Heart left ventricle (tissue), 16 donors: ENCODE results near the gene GJA9. TPM values are rescaled to one million over a fixed set of nuclear protein-coding genes. Genes with fewer than 3 reads are reported as not detected.
A peak's percentile ranks its signal among the peaks of the same experiment; 100 is the strongest.

ENCODE experiments used
- ATAC-seq, 4 donors: fragments of 200-7000 bp; cut with Tn5 transposase; one replicate each; pipeline ENCODE4 v1.9.1; 2020 to 2022; ENCODE audit warnings: moderate library complexity in 4 of 4, mild to moderate bottlenecking in 3 of 4, moderate number of reproducible peaks in 1 of 4
- DNase-seq, 5 donors: peaks; one replicate each; pipeline ENCODE4 v3.0.0-alpha.2; 2020
- H3K27ac ChIP-seq, 12 donors: fragments of 200-600 bp; sonication (generic) in 4 of 12; one replicate each; pipeline versions ENCODE4 v1.5.0 to v1.8.0; 2016 to 2022; ENCODE audit warnings: mild to moderate bottlenecking in 2 of 12
- H3K27me3 ChIP-seq, 9 donors: fragments of 200-600 bp; sonication (generic) in 2 of 9; one replicate each; pipeline versions ENCODE4 v1.5.1 to v1.8.0; 2016 to 2022; ENCODE audit warnings: mild to moderate bottlenecking in 3 of 9
- H3K36me3 ChIP-seq, 9 donors: fragments of 200-600 bp; sonication (generic) in 2 of 9; one replicate each; pipeline versions ENCODE4 v1.5.0 to v1.8.0; 2018 to 2022; ENCODE audit warnings: mild to moderate bottlenecking in 2 of 9
- H3K4me1 ChIP-seq, 12 donors: fragments of 200-600 bp; sonication (generic) in 4 of 12; one replicate each; pipeline versions ENCODE4 v1.5.0 to v1.8.0; 2016 to 2022; ENCODE audit warnings: mild to moderate bottlenecking in 3 of 12
- H3K4me3 ChIP-seq, 12 donors: fragments of 200-600 bp; sonication (generic) in 4 of 12; one replicate each; pipeline versions ENCODE4 v1.5.0 to v1.8.0; 2017 to 2022; ENCODE audit warnings: mild to moderate bottlenecking in 9 of 12, moderate library complexity in 4 of 12
- H3K9me3 ChIP-seq, 12 donors: fragments of 200-600 bp; sonication (generic) in 4 of 12; one replicate each; pipeline versions ENCODE4 v1.5.0 to v1.8.0; 2016 to 2022; ENCODE audit warnings: mild to moderate bottlenecking in 1 of 12
- CTCF ChIP-seq, 12 donors: fragments of 200-600 bp; sonication (generic) in 4 of 12; IDR thresholded peaks; one replicate each; pipeline versions ENCODE4 v1.5.0 to v1.8.0; 2018 to 2022; ENCODE audit warnings: antibody characterized with exemption in 12 of 12, mild to moderate bottlenecking in 5 of 12
- POLR2A ChIP-seq, 2 donors: fragments of 450-650 bp; IDR thresholded peaks; one replicate each; pipeline ENCODE4 v1.6.1; 2017; ENCODE audit warnings: antibody characterized with exemption in 2 of 2, mild to moderate bottlenecking in 2 of 2, moderate library complexity in 2 of 2
- WGBS, 4 donors: extraction: QIAGEN DNeasy Blood & Tissue Kit in 2 of 4; methylation state at CpG; one replicate each; pipeline versions ENCODE4 v1.1.5 to v1.1.7; 2013 to 2018; 5-methylcytosine and 5-hydroxymethylcytosine counted together
- intact Hi-C, 10 donors: fragments of 100-400 bp; cut with DNase I; formaldehyde crosslinking; loops; one replicate each; pipeline versions ENCODE4 v1.11.1 to v1.14.2; 2022
- polyA plus RNA-seq, 2 donors: library from polyadenylated mRNA; stranded (reverse); fragments of 200-250 nt; gene quantifications; one replicate each; pipeline ENCODE4 v1.2.3, GENCODE V29; 2013
- total RNA-seq, 9 donors: library from RNA; depleted of rRNA in 2 of 9; stranded (reverse); fragments of >200 nt in 2 of 9; fragmentation: NEBNext Ultra II Directional in 3 of 9; extraction: Animal tissue kit (Norgen Biotek cat#: 25700) in 3 of 9; gene quantifications; one replicate each; pipeline versions ENCODE4 v1.1.0 to v1.2.4, GENCODE V29; 2016 to 2023
- donor health status: ischemic (EF 13 %, LVEDD 7.1; RV severe dilation, severe dysfunction).
- donor health status: healthy with polysubstance abuse.
- donor health status: DM: no; HTN: yes; CAD: no.
- donor health status: DM: no; HTN: no; CAD: no.
- donor health status: ischemic (EF 25% LVEDD 6.9; RV normal size, moderate dysfunction).
- donor health status: ischemic (EF 25% LVEDD 5.7; RV mildly dilated, moderate dysfunction).
- donor health status: healthy.
- donor health status: DM: yes; HTN: yes; CAD: no.
- donor health status: ischemic (EF 35%, LVEDD 5.7; RV mildly dilated, moderate dysfunction).
- donor health status: nonischemic (EF 11% LVEDD 7.7; RV severe dilation, severe dysfunction).
- donor health status: DM: yes; HTN: yes; CAD: no.
- donor health status: PGD.
- donor health status: ischemic (EF 29% LVEDD 5.4; RV normal size, mild dysfunction).
- donor health status: nonischemic (EF 23%, LVEDD 6.1; RV moderate dilation, normal function).

Gene GJA9
- total and polyA plus RNA-seq, 11 donors: 0.11 TPM; not detected in 10

DNA sequence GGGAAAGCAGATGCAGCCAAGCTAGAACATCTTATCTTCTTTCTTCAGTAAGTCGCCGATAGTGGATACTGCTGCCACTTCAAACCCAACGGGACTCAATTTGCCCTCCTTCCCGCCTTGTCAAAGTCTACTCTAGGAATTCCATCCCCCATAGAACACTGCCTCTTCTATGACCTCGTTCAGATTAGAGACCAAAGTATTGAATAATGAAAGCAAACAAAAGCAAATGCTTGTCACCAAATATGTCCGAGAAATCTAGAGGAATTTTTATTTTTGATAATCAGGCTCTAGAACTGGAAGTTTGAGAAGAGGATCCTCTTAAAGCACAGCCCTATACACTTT lies 21.0 kb downstream of the GJA9 start:
- Histone ChIP-seq H3K27ac (peak overlapping the region; percentile 25 to 96 (median 82)), H3K4me3 (peak overlapping the region; percentile 68 to 99 (median 92)), H3K27me3 (no peaks in the 10 kb centered on the region), H3K9me3 (no peaks in the 10 kb centered on the region), H3K4me1 (peaks cover 2 to 77% (median 48%) of the 10 kb centered on the region in 12 donors), H3K36me3 (peaks cover 0 to 30% (median 18%) of the 10 kb centered on the region in 9 donors)
- WGBS, 4 donors: 4 to 8% (median 6%) methylated on average over 6 of the region's 6 CpGs
- TF ChIP-seq POLR2A (IDR thresholded peaks at IDR 0.05): no peak
- TF ChIP-seq CTCF (IDR thresholded peaks at IDR 0.05): no peak
- intact Hi-C loops: loop anchor here in 3 of 10 donors (2.0 to 10.0 kb wide), 3 partner anchors 134 to 230 kb away; partner anchors contain the start of gene AKIRIN1 (in 1 of the 3)
- ATAC-seq: no peak
- no peak for DNase-seq

DNA sequence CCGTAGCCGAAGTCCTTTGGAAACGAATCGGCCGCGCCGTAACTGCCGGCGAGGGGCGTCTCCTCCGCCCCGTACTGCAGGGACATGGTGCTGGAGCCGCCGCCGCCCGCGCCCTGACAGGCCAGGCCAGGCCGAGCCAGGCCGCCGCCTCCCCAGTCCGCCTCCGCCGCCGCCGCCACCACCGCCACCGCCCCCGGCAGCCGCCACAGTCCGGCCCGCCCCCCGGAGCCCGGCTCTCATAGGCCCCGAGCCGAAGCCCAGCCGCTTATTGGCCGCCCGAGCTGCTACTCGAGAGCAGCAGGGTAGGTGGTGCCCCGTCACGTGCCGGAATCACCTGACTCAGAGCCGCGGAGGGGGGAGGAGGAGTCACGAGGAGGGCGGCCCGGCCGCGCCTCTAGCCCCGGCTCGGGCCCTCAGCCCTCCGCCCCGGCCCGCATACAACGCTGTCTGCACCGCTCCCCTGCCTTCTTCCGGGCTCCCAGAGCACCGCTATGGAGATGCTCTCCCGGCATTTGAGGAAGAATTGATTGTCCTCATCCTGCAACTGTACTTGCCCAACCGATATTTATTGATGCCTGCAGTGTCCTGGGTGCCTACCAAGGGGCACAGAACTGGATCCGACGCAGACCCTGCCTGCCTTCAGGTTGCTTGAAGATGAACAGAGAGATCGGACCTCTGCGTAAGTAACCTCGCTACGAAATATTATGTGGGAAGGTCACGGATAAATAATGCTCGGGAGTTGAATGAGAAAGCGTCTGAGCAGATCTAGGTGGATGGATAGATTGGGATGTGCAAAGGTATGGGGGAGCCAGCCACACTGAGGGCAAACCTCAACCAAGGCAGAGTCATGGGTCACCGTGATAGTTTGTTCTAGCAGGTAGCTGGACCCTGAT lies 21.6 kb downstream of the GJA9 start, which contains the start of gene RRAGC:
RRAGC (minus strand) TSS at position 212 of the 893 bp plus-strand sequence; CDS start at position 86, 126 bp downstream.
- H3K4me1 ChIP-seq: peaks cover 2 to 75% (median 48%) of the 10 kb centered on the region in 12 donors

DNA sequence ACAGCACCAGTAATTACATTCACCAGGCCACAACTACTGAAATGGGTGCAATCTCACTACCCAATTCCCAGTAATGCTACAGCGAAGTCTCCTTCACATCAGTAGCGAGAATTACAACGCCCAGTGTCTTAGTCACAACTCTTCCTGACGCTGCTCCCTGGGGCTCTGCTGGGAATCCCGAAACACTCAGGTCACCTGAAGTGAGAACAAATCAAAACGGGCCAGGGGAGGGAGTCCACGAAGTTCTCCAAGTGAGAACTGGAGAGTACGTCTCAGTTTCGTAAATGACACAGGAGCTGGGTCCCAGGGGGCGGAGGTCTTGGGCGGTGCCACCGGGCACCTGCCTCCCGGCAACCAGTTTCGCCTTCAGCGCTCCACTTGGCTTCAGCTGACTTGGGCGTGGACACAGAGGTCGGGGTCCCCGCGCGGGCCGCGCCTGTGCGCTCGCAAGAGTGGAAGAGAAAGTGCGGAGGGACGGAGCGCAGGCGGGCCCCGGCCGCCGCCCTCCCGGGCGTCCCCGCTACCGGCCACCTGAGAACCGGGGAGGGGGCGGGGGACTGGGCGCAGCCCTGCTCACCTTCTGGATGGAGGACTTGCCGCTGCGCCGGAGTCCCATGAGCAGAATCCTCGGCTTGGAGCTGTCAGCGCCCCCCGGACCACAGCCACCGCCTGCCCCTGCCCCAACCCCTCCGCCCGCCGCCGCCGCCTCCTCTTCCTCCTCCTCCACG lies 22.4 kb downstream of the GJA9 start:
- peaks cover 0 to 38% (median 28%) of the 10 kb centered on the region in 9 donors for H3K36me3 ChIP-seq
- H3K4me1 ChIP-seq: peaks cover 2 to 67% (median 44%) of the 10 kb centered on the region in 12 donors
- H3K27ac ChIP-seq: peak overlapping the region; percentile 56 to 96 (median 88)
- intact Hi-C loops: loop anchor here in 6 of 10 donors (2.0 to 10.0 kb wide), 6 partner anchors 133 to 233 kb away; partner anchors contain the start of genes AKIRIN1 (in 2 of the 6) and NDUFS5 (in 1 of the 6)
- DNase-seq (peak; percentile 41 to 77 (median 67)), ATAC-seq (peak in 3 of 4 donors; percentile 2 to 41 (median 29))
- TF ChIP-seq CTCF (IDR thresholded peaks at IDR 0.05): no peak
- 0% methylated on average over 39 to 51 of the region's 51 CpGs for WGBS, 4 donors
- peak overlapping the region; percentile 81 to 99 (median 92) for H3K4me3 ChIP-seq
- H3K27me3 ChIP-seq: no peaks in the 10 kb centered on the region
- H3K9me3 ChIP-seq: no peaks in the 10 kb centered on the region

More for the DNA sequence above, 21.6 kb downstream of the GJA9 start, which contains the start of gene RRAGC:
- H3K36me3 ChIP-seq: peaks cover 0 to 33% (median 21%) of the 10 kb centered on the region in 9 donors
- H3K4me3 ChIP-seq: peak within 1 kb of the TSS; percentile 81 to 99 (median 92)
- DNase-seq (peak; percentile 100), ATAC-seq (peak; percentile 96 to 99 (median 98))
- H3K27me3 ChIP-seq: no peaks in the 10 kb centered on the region
- no peaks in the 10 kb centered on the region for H3K9me3 ChIP-seq
- 0 to 1% (median 1%) methylated on average over 13 to 70 of the region's 70 CpGs for WGBS, 4 donors
- H3K27ac ChIP-seq: peak within 1 kb of the TSS; percentile 56 to 96 (median 88)
- intact Hi-C loops: loop anchor here in 8 of 10 donors (2.0 to 10.0 kb wide), 8 partner anchors 132 to 232 kb away; partner anchors contain the start of genes AKIRIN1 (in 3 of the 8) and NDUFS5 (in 1 of the 8)
- TF ChIP-seq POLR2A (IDR thresholded peaks at IDR 0.05) (peak in 1 of 2 donors; percentile 63), CTCF (IDR thresholded peaks at IDR 0.05) (no peak)
